Spleen (tissue), 11 donors: ENCODE data around the gene CDIP1. TPM values are rescaled to one million over a fixed set of nuclear protein-coding genes. Genes with fewer than 3 reads are reported as not detected.

Experiments
- DNase-seq: peaks from one replicate; pipeline ENCODE4 v3.0.0-alpha.2; 2020
- H3K27ac ChIP-seq, 8 donors: fragments of 200-600 bp; sonication (generic) in 7 of 8; 1 replicate in 4 of 8; 2 replicates in 4 of 8; pipeline versions ENCODE4 v1.5.0 to v1.8.0; 2016 to 2021; ENCODE audit warnings: inconsistent platforms in 4 of 8, mild to moderate bottlenecking in 4 of 8, moderate library complexity in 1 of 8
- H3K27me3 ChIP-seq, 7 donors: fragments of 200-600 bp; sonication (generic) in 6 of 7; replicated peaks in 1 of 7; 1 replicate in 4 of 7; 2 replicates in 3 of 7; pipeline versions ENCODE4 v1.5.0 to v1.8.0; 2016 to 2021; ENCODE audit warnings: inconsistent platforms in 3 of 7, mild to moderate bottlenecking in 1 of 7
- H3K36me3 ChIP-seq, 6 donors: fragments of 200-600 bp; sonication (generic) in 5 of 6; 1 replicate in 4 of 6; 2 replicates in 2 of 6; pipeline versions ENCODE4 v1.5.0 to v1.8.0; 2016 to 2021; ENCODE audit warnings: inconsistent platforms in 2 of 6
- H3K4me1 ChIP-seq, 6 donors: fragments of 200-600 bp; sonication (generic) in 5 of 6; 1 replicate in 3 of 6; 2 replicates in 3 of 6; pipeline versions ENCODE4 v1.5.0 to v1.8.0; 2016 to 2021; ENCODE audit warnings: inconsistent platforms in 3 of 6
- H3K4me3 ChIP-seq, 8 donors: fragments of 200-600 bp; sonication (generic) in 7 of 8; 1 replicate in 4 of 8; 2 replicates in 4 of 8; pipeline versions ENCODE4 v1.5.0 to v1.8.0; 2016 to 2021; ENCODE audit warnings: inconsistent platforms in 4 of 8, mild to moderate bottlenecking in 4 of 8, moderate library complexity in 2 of 8
- H3K9me3 ChIP-seq, 8 donors: fragments of 200-600 bp; sonication (generic) in 7 of 8; 1 replicate in 4 of 8; 2 replicates in 4 of 8; pipeline versions ENCODE4 v1.5.0 to v1.8.0; 2016 to 2021; ENCODE audit warnings: inconsistent platforms in 4 of 8
- CTCF ChIP-seq, 11 experiments: fragments of 200-600 bp in 7 of 11; fragments of 450-650 bp in 4 of 11; sonication (generic) in 4 of 11; IDR thresholded peaks in 8 of 11; conservative IDR thresholded peaks in 3 of 11; 1 replicate in 7 of 11; 2 replicates in 4 of 11; pipeline versions ENCODE4 v1.4.0 to v1.8.0; 2016 to 2021; ENCODE audit warnings: antibody characterized with exemption in 11 of 11, inconsistent platforms in 4 of 11, mild to moderate bottlenecking in 1 of 11
- POLR2A ChIP-seq, 3 donors: fragments of 450-650 bp; IDR thresholded peaks; one replicate each; pipeline ENCODE4 v1.5.1; 2017; ENCODE audit warnings: antibody characterized with exemption in 3 of 3, mild to moderate bottlenecking in 1 of 3
- POLR2AphosphoS5 ChIP-seq, 3 donors: sonication (generic); formaldehyde crosslinking; IDR thresholded peaks; one replicate each; pipeline ENCODE4 v1.5.1; 2017; ENCODE audit warnings: antibody characterized with exemption in 3 of 3
- WGBS, 5 donors: extraction: QIAGEN DNeasy Blood & Tissue Kit in 3 of 5; methylation state at CpG; one replicate each; pipeline versions ENCODE4 v1.1.5 to v1.1.7; 2013 to 2018; 5-methylcytosine and 5-hydroxymethylcytosine counted together
- intact Hi-C: fragments of 100-400 bp; cut with DNase I; formaldehyde crosslinking; loops from one replicate; pipeline ENCODE4 v1.15.0; 2023; ENCODE audit warnings: low total_unique reads
- polyA plus RNA-seq, 3 donors: library from polyadenylated mRNA; stranded (reverse); fragments of 200-250 nt; gene quantifications; one replicate each; pipeline ENCODE4 v1.2.1, GENCODE V29; 2013
- total RNA-seq, 7 donors: library from RNA; depleted of rRNA in 3 of 7; stranded (reverse); fragments of >200 nt in 3 of 7; fragmentation: NEBNext Ultra II Directional in 4 of 7; extraction: Animal tissue kit (Norgen Biotek cat#: 25700) in 4 of 7; gene quantifications; one replicate each; pipeline versions ENCODE4 v1.1.0 to v1.2.1, GENCODE V29; 2016 to 2021
- donor health status: healthy with polysubstance abuse.
- donor health status: DM: no; HTN: no; CAD: no; lungs with moderate emphysema.
- donor health status: DM: no; HTN: no; CAD: no.
- donor health status: Bipolar disorder and iron deficiency.
- donor health status: healthy.
- donor health status: DM: no; HTN: no; CAD: no.
- donor health status: DM: yes; HTN: yes; CAD: no.

Gene CDIP1
- total and polyA plus RNA-seq, 10 donors, result 9.6 to 26.9 (median 19.2) TPM

- Histone ChIP-seq H3K36me3 (no peaks in the 10 kb centered on the region), H3K27me3 (no peaks in the 10 kb centered on the region), H3K4me3 (no peak overlapping the region), H3K9me3 (no peaks in the 10 kb centered on the region), H3K27ac (no peak overlapping the region), H3K4me1 (no peaks in the 10 kb centered on the region)
- 87 to 92% (median 89%) methylated on average over 18 of the region's 18 CpGs for WGBS, 5 donors
- DNase-seq, result no peak
- intact Hi-C loops, result no loop called here
- no peak for TF ChIP-seq POLR2A (IDR thresholded peaks at IDR 0.05)
- no peak for TF ChIP-seq CTCF (IDR thresholded peaks at IDR 0.05 in 8 of 11, conservative IDR thresholded peaks at IDR 0.05 in 3 of 11)
- TF ChIP-seq POLR2AphosphoS5 (IDR thresholded peaks at IDR 0.05), result no peak
Observed at GRCh38 chr16:4564661-4565267, 26.2 kb upstream of the CDIP1 start.

GRCh38 chr16:4561596-4561995 lies 23.0 kb upstream of the CDIP1 start:
- no peak for DNase-seq
- Histone ChIP-seq H3K27ac (no peak overlapping the region), H3K27me3 (no peaks in the 10 kb centered on the region), H3K4me3 (no peak overlapping the region), H3K36me3 (no peaks in the 10 kb centered on the region), H3K9me3 (no peaks in the 10 kb centered on the region), H3K4me1 (no peaks in the 10 kb centered on the region)
- intact Hi-C loops, result no loop called here
- TF ChIP-seq CTCF (IDR thresholded peaks at IDR 0.05 in 8 of 11, conservative IDR thresholded peaks at IDR 0.05 in 3 of 11) (no peak), POLR2A (IDR thresholded peaks at IDR 0.05) (no peak), POLR2AphosphoS5 (IDR thresholded peaks at IDR 0.05) (no peak)
- 77 to 86% (median 82%) methylated on average over 9 of the region's 9 CpGs for WGBS, 5 donors

- 78 to 87% (median 82%) methylated on average over 10 of the region's 10 CpGs for WGBS, 5 donors
- H3K27me3 ChIP-seq, result no peaks in the 10 kb centered on the region
- no peak for TF ChIP-seq POLR2AphosphoS5 (IDR thresholded peaks at IDR 0.05)
- no peak for TF ChIP-seq POLR2A (IDR thresholded peaks at IDR 0.05)
- TF ChIP-seq CTCF (IDR thresholded peaks at IDR 0.05 in 8 of 11, conservative IDR thresholded peaks at IDR 0.05 in 3 of 11), result no peak
- no peaks in the 10 kb centered on the region for H3K9me3 ChIP-seq
- H3K27ac ChIP-seq, result no peak overlapping the region
- H3K4me3 ChIP-seq, result no peak overlapping the region
- DNase-seq, result no peak
- H3K4me1 ChIP-seq, result no peaks in the 10 kb centered on the region
- no peaks in the 10 kb centered on the region for H3K36me3 ChIP-seq
- intact Hi-C loops, result no loop called here
Observed at GRCh38 chr16:4557973-4558372, 19.4 kb upstream of the CDIP1 start.

- 77 to 88% (median 84%) methylated on average over 10 to 14 of the region's 14 CpGs for WGBS, 5 donors
- Histone ChIP-seq H3K4me1 (no peaks in the 10 kb centered on the region), H3K36me3 (no peaks in the 10 kb centered on the region), H3K27me3 (no peaks in the 10 kb centered on the region), H3K27ac (no peak overlapping the region), H3K4me3 (no peak overlapping the region), H3K9me3 (no peaks in the 10 kb centered on the region)
- no peak for TF ChIP-seq POLR2A (IDR thresholded peaks at IDR 0.05)
- TF ChIP-seq POLR2AphosphoS5 (IDR thresholded peaks at IDR 0.05), result no peak
- no peak for TF ChIP-seq CTCF (IDR thresholded peaks at IDR 0.05 in 8 of 11, conservative IDR thresholded peaks at IDR 0.05 in 3 of 11)
- DNase-seq, result no peak
- intact Hi-C loops, result no loop called here
Observed at GRCh38 chr16:4556580-4556979, 18.0 kb upstream of the CDIP1 start.
